Stimulated activated CD4-positive, alpha-beta T cell treated with anti-CD3 and anti-CD28 coated beads, Interleukin-4, amount 100 ng/mL, for 24 hours (primary cell): ENCODE data around the gene SPSB1.
A peak's percentile ranks its signal among the peaks of the same experiment; 100 is the strongest.
"Not testable (repeated sequence)": the region's sequence is repeated elsewhere in the genome, so short reads cannot be mapped to it uniquely, and the experiment has no call there.

Source experiments
- DNase-seq: peaks from one replicate; pipeline ENCODE4 v3.0.0-alpha.2; 2020

SPSB1 gene

DNA sequence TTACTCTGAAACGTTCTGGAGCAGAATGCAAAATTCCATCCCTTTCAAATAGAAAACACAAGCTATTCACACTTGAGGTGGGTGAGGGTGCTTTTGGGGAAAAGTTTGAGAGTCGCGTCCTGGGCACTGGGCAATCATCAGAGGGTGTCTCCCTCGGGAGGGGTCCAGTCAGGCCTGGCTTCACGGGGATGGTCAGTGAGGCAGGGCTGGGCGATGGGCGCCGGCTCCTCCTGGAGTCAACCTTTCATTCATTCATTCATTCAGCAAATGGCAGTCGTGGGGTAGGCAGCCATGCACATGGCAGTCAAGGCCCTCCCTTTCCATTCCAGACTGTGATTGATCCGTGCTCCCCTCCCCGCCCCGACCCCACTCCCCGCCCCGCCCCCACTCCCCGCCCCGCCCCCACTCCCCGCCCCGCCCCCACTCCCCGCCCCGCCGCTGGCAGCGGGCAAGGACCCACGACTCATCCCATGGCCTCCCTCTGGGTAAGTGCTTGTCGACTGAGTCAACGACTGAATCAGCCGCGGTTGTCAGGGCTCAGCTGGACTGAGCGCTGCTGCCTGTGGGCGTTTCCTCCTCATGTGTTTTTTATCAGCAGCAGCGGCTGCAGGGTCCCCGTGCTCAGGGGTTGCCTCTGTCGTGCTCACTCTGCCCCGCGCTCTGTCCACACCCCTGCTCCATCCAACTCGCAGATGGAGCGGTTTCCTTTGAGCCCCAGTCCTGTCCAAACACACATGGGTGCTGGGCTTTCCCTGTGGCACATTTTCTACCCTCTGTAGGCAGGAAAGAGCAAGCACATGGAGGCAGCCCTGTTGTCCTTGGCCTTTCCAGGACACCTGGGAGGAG lies 12.5 kb upstream of the SPSB1 start:
- peak; percentile 74 for DNase-seq

DNA sequence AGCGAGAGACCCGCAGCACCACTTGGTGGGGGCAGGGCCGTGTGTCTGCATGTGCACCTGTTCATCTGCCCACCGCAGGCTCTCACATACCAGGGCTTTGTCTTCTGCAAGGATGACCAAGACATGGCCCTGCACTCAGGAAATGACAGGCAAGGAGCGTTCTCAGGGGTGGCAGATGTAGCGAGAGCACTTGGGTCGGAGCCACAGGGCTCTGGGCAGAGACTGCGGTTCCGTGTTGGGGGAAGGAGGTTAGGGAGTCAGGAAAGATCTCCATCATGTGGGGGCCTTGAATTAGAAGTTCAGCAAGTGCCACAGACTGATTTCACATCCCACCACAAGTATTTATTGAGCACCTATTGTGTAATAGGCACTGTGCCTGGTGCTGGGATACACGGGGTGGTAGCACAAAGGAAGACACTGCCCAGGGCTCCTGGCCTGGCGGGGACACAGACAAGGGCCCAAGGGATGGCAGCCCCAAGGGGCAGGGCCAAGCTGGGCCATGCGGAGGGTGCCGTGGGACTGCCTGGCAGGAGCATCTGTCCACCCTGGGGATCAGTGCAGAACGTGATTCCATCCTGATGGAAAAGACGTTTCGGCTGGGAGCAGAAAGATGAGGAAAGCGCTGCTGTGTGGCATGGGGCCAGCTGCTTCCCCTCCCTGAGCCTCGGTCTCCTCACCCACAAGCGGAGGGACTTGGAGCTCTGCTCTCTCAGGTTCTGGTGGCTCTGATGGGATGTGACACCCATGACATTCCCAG lies 11.4 kb upstream of the SPSB1 start:
- no peak for DNase-seq

DNA sequence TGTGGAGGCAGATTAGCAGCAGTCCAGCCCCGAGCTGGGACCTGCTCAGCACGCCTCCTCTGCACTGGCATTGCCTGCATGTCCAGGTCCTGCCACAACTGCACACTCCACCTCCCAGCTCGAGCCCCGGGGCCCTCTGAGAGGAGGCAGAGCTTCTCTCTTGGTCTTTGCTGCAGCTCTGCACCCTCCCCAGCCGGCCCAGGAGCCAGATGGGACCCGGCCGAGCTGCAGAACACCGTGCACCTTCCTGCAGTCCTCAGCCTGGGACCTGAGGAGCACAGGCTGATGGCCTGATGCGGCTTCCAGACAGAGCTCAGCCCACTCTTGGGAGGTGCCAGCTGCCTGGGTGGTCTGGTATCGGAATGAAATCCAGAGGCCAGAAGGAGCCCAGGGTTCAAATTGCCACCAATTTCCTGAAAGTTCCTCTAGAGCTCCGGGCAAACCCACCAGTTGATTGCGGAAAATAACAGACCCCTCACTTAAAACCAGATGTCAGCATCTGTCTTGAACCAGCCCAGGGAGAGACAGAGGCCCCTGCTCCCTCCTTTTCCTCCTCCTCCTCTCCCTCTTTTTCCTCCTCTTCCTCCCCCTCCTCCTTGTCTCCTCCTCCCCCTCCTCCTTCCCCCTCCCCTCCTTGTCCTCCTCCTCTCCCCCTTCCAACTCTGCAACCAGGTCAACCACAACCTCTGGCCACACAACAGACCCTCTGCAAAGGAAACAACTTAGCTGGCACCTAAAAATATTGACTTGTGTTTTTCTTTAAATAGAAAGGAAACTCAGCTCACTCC lies 10.6 kb upstream of the SPSB1 start:
- DNase-seq = no peak

DNA sequence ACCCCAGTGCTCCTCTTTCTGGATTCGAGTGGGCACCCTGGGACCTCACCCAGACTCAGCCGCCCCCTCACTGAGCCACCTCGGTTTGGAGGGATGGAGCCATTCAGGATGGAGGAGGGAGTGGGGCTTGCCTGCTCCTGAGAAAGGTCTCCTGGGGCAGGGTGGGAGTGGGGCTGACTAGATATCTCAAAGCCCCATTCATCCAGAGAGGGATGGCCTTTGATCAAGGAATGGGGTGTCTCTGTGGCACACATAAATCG lies 10.1 kb upstream of the SPSB1 start:
- DNase-seq = no peak

DNA sequence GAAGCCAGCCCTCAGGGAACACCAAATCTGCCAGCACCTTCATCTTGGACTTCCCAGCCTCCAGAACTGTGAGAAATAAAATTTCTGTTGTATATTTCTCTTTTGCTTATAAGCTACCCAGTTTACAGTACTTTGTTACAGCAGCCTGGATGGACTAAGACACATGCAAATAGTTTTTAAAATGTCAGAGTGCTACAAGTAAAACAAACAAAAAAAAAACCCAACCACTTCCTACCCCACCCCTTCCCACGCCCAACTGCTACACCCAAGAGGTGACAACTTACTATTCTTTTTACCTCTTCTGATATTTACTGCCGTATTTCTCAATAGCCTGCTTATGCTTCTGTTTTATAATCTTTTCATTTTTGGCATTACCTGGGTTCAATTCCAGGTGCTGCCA lies 8.6 kb upstream of the SPSB1 start:
- DNase-seq = no peak

DNA sequence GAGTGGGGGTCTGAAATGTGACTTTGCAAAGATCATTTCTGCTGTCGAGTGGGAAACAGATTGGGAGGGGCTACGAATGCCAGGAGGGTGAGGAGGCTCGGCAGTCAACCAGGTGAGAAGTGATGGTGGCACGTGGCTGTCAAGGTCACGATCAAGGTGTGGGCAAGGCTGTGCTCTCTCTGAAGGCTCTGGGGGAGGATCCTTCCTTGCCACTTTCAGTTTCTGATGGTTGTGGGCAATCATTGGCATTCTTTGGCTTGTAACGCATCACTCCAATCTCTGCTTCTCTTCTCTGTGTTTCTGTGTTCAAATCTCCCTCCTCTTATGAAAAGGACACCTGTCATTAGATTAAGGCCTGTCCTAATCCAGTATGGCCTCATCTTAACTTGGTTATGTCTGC lies 6.1 kb upstream of the SPSB1 start:
- DNase-seq = no peak

DNA sequence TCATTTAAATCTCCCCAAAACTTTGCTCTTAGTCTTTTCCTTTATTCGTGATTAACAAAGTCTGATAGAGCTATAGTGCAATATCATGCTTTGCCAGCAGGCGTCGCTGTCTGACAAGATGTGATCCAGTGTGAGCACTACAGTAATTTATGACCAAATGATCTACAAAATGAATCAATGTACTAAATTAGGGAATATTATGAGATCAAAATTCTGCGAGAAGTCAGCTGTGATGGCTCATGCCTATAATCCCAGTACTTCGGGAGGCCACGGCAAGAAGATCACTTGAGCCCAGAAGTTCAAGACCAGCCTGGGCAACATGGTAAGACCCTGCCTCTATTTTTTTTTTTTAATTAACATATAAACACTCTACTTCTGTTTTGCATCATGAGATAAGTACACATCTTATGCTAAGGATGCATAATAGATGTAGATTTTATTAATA lies 3.6 kb upstream of the SPSB1 start:
- DNase-seq = peak; percentile 90

DNA sequence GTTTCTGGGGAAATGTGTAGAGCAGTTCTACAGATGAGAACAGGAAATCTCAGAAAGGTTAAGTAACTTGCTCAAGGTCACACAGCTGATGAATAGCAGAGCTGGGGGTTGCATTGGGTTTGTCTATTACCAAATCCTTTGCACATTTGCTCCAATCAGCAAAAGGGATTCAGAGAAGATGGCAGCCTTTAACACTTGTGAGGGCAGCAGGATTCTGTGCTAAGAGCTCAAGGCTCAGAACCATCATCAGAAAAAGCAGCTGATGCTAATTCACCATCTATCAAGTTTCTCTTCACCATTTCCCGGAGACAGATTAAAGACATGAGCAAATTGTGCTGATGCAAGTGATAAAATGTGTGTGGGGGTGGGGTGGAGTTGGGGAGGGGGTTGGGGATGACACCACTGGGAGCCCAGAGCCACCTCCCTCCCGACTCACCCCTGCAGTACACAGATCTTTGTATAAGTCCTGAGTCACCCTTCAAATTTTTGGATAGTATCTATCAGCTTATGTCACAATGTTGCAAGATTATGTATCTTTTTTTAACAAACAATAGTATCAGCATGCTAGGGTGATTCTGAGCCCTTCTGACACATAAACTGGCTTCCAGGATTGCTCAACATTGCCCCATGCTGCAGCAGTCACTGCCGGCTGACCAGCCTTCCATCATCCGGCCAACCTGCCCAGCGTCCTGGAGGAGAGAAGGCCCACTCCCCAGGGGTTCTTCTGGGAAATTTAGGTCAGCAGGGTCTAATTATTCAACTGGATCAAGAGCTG lies 2.8 kb upstream of the SPSB1 start:
- DNase-seq = peak; percentile 33

DNA sequence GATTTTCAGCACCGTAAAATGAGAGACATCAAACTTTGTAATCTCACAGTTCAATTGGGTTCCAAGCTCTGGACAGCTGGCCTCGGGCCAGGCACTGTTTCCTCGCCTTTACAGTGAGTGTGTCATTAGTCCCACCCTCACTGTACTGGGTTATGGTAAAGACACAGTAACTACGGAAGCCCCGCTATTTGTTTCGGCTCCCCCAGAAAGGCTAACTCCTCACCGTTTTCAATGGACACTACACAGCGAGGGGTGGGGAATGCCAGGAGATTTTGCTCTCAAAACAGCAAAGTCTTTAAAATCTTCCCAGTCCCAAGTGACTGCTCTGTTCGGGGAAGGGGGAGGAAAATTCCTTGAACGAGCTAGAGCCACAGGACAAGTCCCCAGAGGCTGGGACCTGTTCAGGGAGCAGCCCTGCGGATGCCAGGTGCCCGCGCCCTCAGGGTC lies 757 bp upstream of the SPSB1 start:
- no peak for DNase-seq

DNA sequence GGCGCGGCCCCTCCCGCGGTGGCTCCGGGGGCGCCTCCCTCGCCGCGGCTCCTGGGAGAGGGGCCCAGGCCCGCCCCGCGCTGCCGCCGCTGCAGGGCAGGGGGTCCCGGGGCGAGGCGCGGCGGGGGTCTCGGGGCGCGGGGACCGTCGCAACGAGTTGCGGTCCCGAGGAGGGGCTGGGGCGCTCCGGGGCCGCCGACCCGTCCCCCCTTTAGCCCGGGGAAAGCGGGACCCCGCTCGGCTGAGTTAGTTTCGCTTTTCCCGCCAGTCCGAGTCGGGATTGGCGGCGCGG lies 493 bp downstream of the SPSB1 start:
- no peak for DNase-seq

DNA sequence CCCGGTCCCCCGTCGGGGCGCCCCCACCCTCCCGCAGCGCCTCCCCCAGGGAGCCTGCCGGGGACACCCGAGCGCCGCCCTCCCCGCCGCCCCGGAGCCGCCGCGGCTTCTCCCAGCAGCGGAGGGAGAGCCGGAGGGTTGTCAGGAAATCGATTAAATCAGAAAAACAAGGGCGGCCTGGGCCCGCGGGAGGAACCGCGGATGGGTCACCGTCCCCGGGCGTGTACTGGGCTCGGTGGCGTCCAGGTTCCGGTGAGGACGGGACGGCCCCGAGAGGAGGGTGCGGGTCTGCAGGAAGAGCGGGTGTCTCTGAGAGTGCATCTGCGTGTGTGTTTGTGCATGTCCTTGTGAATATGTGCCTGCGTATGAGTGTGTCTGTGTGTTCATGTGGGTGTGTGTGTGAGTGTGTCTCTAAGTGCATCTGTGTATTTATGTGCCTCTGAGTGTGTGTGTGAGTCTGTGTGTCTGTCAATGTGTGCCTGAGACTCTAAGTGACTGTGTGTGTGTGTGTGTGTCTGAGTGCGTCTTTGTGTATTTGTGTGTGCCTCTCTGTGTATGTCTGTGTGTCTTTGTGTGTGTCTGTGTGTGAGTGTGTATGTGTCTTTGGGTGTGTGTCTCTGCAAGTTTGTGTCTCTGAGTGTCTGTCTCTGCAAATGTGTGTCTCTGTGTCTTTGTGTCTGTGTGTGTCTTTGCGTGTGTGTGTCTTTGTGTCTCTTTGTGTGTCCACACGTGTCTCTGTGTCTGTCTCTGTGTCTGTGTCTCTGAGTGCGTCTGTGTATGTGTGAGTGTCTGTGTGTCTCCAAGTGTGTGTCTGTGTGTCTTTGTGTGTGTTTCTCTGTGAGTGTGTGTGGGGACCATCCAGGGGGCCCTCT lies 1.1 kb downstream of the SPSB1 start:
- peak; percentile 25 for DNase-seq

DNA sequence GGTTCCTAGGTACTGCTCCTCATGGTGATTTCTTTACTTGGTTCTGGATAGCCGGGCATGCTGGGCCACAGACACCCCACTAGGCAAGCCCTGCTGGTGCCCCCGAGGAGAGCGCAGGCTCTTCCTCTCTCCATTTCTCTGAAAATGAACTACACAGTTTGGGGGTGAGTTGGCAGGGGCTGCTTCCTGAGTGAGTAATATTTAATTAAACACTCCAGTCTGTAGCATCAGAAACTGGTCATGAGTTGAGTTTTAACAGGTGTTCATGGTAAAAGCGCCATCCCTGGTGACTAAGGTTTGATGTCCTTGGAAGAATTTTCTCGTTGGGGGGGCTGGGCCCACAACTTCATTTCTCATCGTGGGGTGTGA lies 1.7 kb downstream of the SPSB1 start:
- peak; percentile 36 for DNase-seq

DNA sequence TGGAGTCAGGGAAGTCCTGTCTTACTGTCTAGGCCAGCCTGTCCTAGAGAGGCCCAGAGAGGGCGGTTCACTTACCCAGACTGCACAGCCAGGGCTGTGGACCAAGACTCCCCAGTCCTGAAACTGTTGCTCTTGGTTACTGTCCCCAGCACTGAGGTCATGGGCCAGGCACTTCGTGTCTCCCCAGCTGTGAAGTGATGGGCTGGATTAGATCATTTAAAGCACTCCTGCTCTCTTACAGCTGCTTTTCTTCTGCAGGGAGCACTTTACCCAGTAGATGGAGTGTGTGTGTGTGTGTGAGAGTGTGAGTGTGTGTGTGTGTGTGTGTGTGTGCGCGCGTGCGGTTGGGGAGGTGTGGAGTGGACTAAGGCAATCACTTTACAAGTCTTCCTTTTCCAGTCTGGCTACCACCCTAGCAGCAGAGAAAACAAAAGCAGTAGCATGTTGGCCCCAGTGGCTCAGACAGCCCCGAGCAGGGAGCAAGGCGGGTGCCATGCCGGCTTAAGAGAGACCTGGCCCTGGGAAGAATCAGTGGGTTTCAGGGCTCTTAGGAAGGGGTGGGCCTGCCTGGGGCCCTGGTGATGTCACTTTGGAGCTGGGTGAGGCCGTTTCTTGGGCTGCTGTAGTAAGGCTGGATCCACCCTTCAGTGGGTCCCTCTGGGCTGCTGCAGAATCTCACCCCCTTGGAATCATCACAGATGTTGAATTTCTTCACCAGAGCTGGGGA lies 2.4 kb downstream of the SPSB1 start:
- DNase-seq = no peak

DNA sequence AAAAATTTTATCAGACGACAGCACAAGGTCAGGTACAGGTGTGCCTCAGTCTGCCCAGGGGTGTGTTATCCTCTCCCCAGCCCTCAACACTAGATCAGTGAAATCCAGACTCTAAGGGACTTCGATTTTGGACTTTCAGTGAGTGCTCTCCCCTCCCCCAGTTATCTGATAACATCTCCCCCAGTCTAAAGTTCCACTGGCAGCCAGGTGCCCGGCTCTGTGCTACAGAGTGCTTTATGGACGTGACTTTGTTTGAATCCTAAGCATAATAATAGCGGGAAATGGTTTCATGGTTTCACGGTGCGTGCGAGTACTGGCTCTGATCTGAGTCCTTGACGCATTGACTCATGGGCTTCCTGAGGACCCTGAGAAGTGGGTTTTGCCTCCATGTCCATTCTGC lies 3.2 kb downstream of the SPSB1 start:
- no peak for DNase-seq

DNA sequence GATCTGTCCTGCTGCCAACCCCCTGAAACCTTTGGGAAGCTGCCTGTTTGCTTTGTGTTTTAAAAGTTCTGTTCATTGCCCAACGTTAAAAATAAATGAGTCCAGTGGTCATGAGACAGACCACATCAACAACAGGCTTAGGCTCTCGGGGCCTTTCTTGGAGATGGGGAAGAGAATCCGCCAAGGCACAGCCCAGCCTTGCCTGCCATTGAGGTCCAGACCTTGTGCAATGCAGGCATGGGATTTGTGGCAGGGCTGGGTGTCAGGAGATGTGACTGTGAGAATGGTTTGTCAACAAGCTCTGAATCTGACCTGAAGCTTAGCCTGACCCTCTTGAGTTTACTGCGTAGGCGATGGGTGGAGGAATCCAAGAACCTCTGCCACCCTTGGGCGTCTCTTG lies 4.2 kb downstream of the SPSB1 start:
- no peak for DNase-seq

DNA sequence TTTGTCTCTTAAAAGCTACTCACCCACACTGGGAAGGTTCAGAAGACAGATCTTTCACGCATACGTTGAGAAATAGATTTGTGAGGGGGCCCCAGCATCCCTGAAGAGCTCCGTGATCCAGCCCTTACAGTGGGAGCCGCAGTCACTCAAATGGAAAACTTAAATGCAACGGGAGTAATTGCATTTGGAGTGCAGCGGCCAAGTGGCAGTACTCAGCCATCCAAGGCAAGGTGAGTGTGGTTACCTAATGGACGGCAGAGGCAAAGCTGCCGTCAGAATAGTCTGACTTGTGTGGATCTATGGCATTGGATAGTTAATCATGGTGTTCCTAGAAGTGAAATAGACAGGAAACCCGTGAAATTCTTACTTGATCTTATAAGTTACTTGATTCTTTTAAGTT lies 5.1 kb downstream of the SPSB1 start:
- no peak for DNase-seq

DNA sequence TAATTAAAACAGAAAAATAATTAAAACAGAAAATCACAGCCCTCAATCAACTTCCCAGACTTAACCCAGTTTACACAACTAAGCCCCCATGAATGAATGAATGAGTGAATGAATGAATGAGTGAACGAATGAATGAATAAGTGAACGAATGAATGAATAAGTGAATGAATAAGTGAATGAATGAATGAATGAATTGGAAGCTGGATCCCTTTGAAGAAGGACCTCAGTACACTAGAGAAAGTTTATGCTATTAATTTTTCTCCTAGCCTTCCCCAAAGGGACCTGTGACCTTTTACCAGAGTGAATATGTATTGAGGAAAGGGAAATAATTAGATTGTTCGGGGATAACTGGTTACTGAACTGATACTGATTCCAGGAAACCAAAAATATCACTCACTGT lies 5.6 kb downstream of the SPSB1 start:
- DNase-seq = no peak

DNA sequence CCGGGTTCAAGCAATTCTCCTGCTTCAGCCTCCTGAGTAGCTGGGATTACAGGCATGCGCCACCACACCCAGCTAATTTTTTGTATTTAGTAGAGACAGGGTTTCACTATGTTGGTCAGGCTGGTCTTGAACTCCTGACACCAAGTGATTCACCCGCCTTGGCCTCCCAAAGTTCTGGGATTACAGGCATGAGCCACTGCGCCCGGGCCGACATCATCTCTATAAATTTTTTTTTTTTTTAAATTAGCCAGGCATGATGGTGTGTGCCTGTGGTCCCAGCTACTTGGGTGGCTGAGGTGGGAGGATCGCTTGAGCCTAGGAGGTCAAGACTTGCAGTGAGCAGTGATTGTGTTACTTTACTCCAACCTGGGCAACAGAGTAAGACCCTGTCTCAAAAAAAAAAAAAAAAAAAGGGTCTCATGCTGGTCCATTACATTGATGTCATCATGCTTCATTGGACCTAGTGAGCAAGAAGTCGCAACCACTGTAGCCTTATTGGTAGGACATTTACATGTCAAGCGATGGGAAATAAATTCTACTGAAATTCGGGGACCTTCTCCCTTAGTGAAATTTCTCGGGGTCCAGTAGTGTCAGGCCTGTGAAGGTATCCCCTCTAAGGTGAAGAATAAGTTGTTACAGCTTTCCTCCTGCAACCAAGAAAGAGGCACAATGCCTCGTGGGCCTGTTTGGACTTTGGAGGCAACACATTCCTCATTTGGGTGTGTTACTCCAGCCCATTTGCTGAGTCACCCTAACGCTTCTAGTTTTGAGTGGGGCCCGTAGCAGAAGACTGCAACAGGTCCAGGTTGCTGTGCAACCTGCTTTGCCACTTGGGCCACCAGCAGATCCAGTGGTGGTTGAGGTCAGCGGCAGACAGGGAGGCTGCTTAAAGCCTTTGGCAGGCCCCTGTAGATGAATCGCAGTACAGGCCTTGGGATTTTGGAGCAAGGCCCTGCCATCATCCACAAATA lies 7.2 kb downstream of the SPSB1 start:
- not testable (repeated sequence) for DNase-seq

DNA sequence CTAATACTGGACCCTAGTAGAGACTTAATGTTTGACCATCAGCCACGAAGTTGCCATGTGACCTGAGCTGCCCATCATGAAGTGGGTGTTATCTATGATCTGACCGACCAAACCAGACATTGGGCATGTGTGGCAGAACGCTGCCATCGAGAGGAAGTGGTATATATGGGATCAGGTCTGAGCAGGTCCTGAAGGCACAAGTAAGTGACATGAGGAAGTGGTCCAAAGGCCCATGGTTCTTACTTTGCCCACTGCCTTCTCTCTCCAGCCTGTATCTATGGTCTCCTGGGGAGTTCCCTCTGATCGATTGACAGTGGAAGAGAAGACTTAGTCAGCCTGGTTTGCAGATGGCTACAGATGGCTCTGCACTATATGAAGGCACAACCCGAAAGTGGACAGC lies 7.9 kb downstream of the SPSB1 start:
- DNase-seq = no peak
